ENCODE measurements around the gene NTRK3.

Gene NTRK3

GRCh38 chr15:88257311-88258092, 963 bp upstream of the NTRK3 start:
- no peak for DNase-seq

- DNase-seq = no peak
Observed at GRCh38 chr15:88255484-88256278, 858 bp downstream of the NTRK3 start.

GRCh38 chr15:88255087-88255483, 1.5 kb downstream of the NTRK3 start:
- no peak for DNase-seq

GRCh38 chr15:88252441-88252840, 4.1 kb downstream of the NTRK3 start:
- no peak for DNase-seq

GRCh38 chr15:88250826-88251225, 5.7 kb downstream of the NTRK3 start:
- no peak for DNase-seq

- no peak for DNase-seq
Observed at GRCh38 chr15:88249220-88249619, 7.3 kb downstream of the NTRK3 start.

GRCh38 chr15:88247914-88248313, 8.6 kb downstream of the NTRK3 start:
- DNase-seq = no peak

- DNase-seq = peak; percentile 68
Observed at GRCh38 chr15:88246666-88247446, 9.7 kb downstream of the NTRK3 start.

GRCh38 chr15:88246081-88246480, 10.5 kb downstream of the NTRK3 start:
- no peak for DNase-seq

- no peak for DNase-seq
Observed at GRCh38 chr15:88243895-88244787, 12.4 kb downstream of the NTRK3 start.

GRCh38 chr15:88242586-88243555, 13.7 kb downstream of the NTRK3 start:
- DNase-seq = no peak

- DNase-seq = no peak
Observed at GRCh38 chr15:88241461-88241860, 15.1 kb downstream of the NTRK3 start.

GRCh38 chr15:88241060-88241459, 15.5 kb downstream of the NTRK3 start:
- no peak for DNase-seq

- DNase-seq = no peak
Observed at GRCh38 chr15:88239594-88239993, 16.9 kb downstream of the NTRK3 start.

GRCh38 chr15:88238618-88239430, 17.7 kb downstream of the NTRK3 start:
- peak; percentile 3 for DNase-seq

- DNase-seq = no peak
Observed at GRCh38 chr15:88234711-88235110, 21.8 kb downstream of the NTRK3 start.

- DNase-seq = no peak
Observed at GRCh38 chr15:88233921-88234320, 22.6 kb downstream of the NTRK3 start.

- no peak for DNase-seq
Observed at GRCh38 chr15:88232771-88233201, 23.8 kb downstream of the NTRK3 start.

- DNase-seq = no peak
Observed at GRCh38 chr15:88231909-88232644, 24.5 kb downstream of the NTRK3 start.
